Choroid plexus epithelial cell (primary cell): ENCODE data around the gene TAX1BP1.

Experiments used
- DNase-seq: peaks from one replicate; pipeline ENCODE4 v3.0.0-alpha.2; 2010; ENCODE audit warnings: low read depth
- H3K4me3 ChIP-seq: 2 replicates; pipeline ENCODE4 v1.5.1; 2011; ENCODE audit warnings: low read depth, mild to moderate bottlenecking, control low read depth, low read length, moderate library complexity
- CTCF ChIP-seq: conservative IDR thresholded peaks from 2 replicates; pipeline ENCODE4 v1.5.1; 2011; ENCODE audit warnings: low read depth, mild to moderate bottlenecking, control low read depth, inconsistent platforms, low read length, moderate library complexity

Gene TAX1BP1

GRCh38 chr7:27775782-27776181 lies 35.8 kb downstream of the TAX1BP1 start:
- no peak for DNase-seq
- TF ChIP-seq CTCF, result no peak
- H3K4me3 ChIP-seq, result no peak overlapping the region

- no peak overlapping the region for H3K4me3 ChIP-seq
- TF ChIP-seq CTCF, result no peak
- DNase-seq, result no peak
Observed at GRCh38 chr7:27777662-27778061, 37.7 kb downstream of the TAX1BP1 start.

GRCh38 chr7:27779873-27780272 lies 39.9 kb downstream of the TAX1BP1 start:
- H3K4me3 ChIP-seq, result no peak overlapping the region

GRCh38 chr7:27781188-27781587 lies 41.2 kb downstream of the TAX1BP1 start:
- no peak for TF ChIP-seq CTCF
- DNase-seq, result no peak
- no peak overlapping the region for H3K4me3 ChIP-seq

More at GRCh38 chr7:27779873-27780272, 39.9 kb downstream of the TAX1BP1 start:
- peak; percentile 17 for DNase-seq
- no peak for TF ChIP-seq CTCF

- no peak for TF ChIP-seq CTCF
- no peak for DNase-seq
- H3K4me3 ChIP-seq, result no peak overlapping the region
Observed at GRCh38 chr7:27782849-27783248, 42.9 kb downstream of the TAX1BP1 start.

GRCh38 chr7:27784399-27785053 lies 44.6 kb downstream of the TAX1BP1 start:
- TF ChIP-seq CTCF, result peak; percentile 61
- peak; percentile 69 for DNase-seq

GRCh38 chr7:27788437-27788836 lies 48.5 kb downstream of the TAX1BP1 start:
- DNase-seq, result no peak
- H3K4me3 ChIP-seq, result no peak overlapping the region
- no peak for TF ChIP-seq CTCF

More at GRCh38 chr7:27784399-27785053, 44.6 kb downstream of the TAX1BP1 start:
- no peak overlapping the region for H3K4me3 ChIP-seq
